GM21786 (cell line): Measurements from ENCODE around the gene MSRB2.
"Not testable (repeated sequence)": the region's sequence is repeated elsewhere in the genome, so short reads cannot be mapped to it uniquely, and the experiment has no call there.

Source experiments
- ATAC-seq: cut with Tn5 transposase; IDR thresholded peaks from one replicate; pipeline ENCODE4 v1.9.1; 2021; ENCODE audit not compliant: unreplicated experiment

Gene MSRB2

GRCh38 chr10:23069019-23069815 is 26.2 kb upstream of the MSRB2 start:
- no peak for ATAC-seq

DNA sequence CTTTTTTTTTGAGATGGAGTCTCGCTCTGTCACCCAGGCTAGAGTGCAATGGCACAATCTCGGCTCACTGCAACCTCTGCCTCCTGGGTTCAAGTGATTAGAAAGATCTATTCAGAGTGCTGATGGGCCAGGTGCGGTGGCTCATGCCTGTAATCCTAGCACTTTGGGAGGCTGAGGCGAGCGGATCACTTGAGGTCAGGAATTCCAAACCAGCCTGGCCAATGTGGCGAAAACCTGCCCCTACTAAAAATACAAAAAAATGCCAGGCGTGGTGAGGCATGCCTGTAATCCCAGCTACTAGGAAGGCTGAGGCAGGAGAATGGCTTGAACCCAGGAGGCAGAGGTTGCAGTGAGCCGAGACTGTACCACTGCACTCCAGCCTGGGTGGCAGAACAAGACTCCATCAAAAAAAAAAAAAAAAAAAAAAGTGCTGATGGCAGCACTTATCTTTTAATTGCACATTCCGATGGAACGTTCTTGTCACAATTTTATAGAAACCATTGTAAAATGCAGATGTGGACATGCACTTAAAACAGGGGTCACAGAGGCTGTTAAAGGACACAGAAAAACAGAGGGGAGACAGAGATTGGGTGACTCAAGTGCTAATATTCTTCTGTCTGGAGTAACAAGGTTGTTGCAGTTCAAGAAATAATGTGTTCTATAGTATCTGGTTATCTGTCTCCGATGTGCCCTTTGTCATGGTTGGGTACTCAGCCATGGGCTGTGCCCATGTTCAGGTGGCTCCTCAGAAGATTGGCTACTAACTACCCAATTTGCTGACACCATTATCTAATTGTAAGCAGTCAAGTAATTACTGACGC is 25.1 kb upstream of the MSRB2 start:
- ATAC-seq = not testable (repeated sequence)

GRCh38 chr10:23070913-23071218 is 24.5 kb upstream of the MSRB2 start:
- no peak for ATAC-seq

GRCh38 chr10:23072593-23072992 is 22.8 kb upstream of the MSRB2 start:
- ATAC-seq = not testable (repeated sequence)

- no peak for ATAC-seq
Observed at GRCh38 chr10:23073527-23073926, 21.9 kb upstream of the MSRB2 start.

DNA sequence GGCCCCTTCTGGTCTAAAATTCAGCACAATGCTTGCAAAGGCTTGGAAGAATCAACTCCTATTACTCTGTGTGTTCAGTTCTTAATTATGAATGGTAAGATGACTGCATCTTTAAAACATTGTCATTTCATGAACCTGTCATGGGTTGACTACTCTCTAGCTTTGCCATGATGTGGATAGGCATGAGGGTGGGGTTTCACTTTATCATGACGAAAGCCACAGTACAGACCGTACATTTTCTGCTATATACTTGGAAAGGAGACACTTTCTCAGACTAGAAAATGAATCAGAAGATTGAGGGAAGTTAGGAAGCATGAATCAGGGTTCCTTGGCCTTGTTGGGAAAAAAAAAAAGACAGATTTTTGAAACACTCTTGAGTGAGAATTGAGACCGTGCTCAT is 19.7 kb upstream of the MSRB2 start:
- no peak for ATAC-seq

- ATAC-seq = no peak
Observed at GRCh38 chr10:23078114-23078513, 17.3 kb upstream of the MSRB2 start.

- no peak for ATAC-seq
Observed at GRCh38 chr10:23079700-23080099, 15.7 kb upstream of the MSRB2 start.

DNA sequence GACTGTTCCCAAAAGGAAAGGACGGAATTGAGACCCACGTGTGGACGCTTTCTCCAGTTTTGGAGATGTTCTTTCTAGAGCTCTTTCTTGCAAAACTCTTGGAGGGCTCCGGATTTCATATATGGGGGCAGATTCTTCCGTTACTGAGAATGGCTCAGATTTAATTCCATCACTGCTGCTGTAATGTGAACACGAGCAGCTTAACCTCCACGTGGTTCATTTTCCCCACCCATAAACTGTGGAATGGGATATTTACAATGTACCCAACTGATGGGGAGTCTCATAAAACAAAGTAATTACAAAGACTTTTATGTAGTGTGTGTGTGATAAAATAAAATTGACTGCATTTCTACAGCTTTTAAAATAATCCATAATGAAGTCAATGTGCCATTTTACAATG is 15.1 kb upstream of the MSRB2 start:
- no peak for ATAC-seq

DNA sequence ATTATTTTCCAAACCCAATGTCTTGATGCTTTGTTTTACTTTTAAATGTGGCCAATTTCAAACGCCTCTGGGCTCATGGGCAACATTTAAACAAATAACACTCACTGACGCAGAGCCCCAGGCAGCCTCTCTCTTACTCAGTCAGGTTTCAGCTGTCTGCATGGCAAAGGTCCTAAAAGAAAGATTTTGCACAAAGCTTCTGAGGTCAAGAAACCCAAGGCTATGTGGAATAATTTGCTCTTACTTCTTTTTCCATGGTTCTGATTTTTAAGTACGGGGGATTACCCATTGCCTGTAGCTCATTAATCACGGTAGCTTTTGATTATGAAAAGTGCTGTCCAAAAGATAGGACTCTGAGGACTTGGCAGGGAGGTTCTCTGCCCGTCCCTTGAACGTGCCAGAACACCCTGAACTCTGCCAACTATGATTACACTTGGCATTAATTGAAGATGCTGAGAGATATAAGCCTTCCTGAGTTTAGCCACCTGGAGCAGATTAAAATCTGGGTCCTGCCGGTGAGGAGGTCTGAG is 14.1 kb upstream of the MSRB2 start:
- ATAC-seq = no peak

DNA sequence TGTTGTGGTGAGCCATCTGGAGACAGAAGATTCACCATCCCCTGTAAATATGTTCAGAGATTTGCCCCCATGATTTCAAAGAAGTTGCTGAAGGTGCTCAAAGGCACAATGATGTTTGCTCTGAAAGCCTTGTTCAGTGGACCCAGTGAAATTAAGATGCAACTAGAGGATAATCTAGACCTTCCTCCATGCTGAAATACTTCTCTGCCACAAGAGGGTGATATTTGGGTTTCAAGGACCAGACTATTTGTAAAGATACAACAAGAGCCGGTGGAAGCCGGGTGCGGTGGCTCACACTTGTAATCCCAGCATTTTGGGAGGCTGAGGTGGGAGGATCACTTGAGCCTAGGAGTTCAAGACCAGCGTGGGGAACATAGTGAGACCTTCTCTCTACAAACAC is 13.5 kb upstream of the MSRB2 start:
- no peak for ATAC-seq

DNA sequence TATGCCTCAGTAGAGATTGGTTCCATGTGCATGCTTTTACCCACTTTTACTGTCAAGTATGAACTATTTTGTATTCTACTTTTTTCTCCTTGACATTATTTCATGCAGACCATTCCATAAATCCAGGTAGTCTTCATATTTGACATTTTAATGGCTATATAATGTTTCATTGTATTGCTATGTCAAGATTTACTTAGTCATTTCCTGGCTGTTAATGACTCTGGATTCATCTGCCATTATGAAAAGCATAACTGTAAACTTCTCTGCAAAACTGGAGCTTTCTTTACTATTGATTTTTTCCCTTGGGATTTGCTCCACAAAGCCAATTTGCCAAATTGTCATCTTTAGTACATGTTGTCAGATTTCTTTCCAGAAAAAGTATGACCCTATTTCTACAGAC is 6.8 kb upstream of the MSRB2 start:
- ATAC-seq = no peak

DNA sequence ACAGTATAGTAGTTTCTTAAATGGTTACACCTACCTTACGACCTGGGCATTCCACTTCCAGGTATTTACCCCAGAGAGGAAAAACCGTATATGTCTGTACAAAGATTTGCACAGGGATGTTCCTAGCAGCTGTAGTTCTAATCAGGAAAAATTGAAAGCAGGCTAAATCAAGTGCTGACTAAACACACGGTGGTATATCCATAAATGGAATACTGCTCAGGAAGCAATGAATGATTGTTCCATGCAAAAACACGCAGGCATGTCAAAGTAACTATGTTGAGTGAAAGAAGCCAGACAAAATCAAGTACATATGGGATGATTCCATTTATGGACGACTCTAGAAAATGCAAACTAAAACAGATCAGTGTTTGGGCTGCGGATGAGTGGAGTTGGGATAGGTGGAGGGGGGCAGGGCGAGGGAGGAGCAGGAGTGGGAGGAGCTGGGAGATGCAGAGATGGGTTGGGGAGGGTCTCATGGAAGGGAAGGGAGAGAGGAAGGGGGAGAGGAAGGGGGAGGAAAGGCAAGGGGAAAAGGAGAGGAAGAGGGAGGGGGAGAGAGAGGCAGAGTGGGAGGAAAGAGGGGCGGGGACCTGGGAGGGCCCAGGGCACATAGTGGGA is 484 bp upstream of the MSRB2 start:
- ATAC-seq = no peak

GRCh38 chr10:23095966-23096801 is 805 bp downstream of the MSRB2 start:
- peak; percentile 54 for ATAC-seq

DNA sequence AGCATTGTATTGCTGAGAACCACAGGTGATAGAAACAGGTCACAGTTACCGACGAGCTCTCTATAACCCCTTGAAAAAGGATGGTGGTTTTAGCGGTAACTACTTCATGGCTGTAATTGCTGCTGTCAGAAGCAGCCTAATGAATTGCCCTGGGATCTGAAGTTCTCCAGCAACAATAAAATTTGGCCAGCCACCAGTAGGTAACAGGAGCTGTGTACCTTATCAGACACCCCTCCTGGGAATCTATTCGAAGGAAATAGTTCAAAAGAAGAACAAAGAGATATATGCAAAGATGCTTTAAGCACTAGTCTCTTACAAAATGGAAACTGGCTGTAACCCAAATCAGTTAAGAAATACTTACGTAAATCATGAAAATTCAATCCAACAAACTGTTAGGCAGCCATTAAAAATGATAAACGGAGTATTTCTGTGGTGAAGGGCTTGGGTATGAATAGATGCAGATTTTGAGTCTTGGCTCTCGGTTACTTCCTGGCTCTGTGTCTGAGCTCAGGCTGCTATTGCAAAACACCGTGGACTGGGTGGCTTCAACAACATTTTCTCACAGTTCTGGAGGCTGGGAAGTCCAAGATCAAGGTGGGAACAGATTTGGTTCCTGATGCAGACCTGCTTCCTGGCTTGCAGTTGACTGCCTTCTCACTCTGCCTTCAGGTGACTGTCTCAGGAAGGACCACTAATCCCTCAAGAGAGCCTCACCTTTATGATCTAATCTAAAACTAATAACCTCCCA is 1.6 kb downstream of the MSRB2 start:
- no peak for ATAC-seq

GRCh38 chr10:23099079-23099478 is 3.7 kb downstream of the MSRB2 start:
- no peak for ATAC-seq

GRCh38 chr10:23099816-23100215 is 4.4 kb downstream of the MSRB2 start:
- no peak for ATAC-seq

DNA sequence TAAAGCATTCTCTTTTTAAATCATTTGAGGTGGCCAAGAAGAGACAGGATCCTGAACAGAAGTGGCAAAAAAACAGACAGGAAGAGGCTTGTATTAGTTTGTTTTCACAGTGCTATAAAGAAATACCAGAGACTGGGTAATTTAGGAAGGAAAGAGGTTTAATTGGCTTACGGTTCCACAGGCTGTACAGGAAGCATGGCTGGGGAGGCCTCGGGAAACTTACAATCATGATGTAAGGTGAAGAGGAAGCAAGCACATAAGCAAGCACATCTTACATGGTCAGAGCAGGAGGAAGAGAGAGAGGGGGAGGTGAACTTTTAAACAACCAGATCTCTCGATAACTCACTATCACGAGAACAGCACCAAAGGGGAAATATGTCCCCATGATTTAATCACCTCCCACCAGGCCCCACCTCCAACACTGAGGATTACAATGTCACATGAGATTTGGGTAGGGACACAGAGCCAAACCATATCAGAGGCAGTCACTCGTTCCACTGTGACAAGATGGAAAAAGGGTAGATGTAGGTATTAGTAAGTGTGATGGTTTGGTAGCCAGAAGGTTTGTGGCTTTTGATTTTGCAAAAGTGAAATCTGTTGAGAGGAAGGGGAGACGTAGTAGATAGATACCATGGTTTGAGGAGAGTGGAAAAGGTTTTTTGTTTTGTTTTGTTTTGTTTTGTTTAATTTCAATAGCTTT is 5.1 kb downstream of the MSRB2 start:
- ATAC-seq = no peak

DNA sequence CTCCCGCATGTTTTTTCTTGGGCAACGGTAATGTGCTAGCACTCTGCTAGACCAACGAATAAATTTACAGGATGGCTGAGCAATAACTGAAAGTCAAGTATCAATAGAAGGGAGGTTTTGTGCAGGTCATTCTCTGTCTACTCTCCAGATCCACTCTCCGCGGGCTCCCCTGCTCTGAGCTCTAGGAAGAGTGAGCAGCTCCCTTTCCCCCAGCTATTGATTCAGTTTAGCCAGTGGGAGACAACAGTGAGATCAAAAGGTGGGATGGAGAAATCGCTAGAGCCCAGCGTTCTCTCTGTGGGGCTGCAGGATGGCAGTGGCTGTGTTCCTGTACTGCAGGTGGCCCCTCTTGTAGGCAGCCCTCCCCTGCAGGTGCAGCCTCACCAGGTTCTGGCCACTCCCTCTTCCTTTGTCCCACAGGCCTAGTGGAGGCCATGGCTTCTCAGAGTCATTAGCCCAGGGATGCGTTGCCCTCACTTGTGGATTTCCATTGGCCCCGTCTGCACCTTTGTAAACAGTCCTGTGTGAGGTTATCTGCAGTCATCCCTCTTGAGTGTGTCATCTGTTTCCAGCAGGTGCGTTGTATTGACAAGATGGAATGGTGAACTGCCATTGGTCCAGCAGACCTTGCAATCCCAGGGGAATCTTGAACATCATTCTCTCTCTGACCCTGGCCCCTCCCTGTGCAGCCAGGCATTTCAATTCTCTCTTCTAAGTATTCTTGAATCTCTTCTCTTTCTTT is 11.1 kb downstream of the MSRB2 start:
- ATAC-seq = no peak
